ENCODE results near the gene ARHGAP29.

ARHGAP29 gene

GRCh38 chr1:94265906-94266305 is 28.5 kb upstream of the ARHGAP29 start:
- no peak for DNase-seq (ENCODE audit: extremely low read depth in 1 of 2, low read depth in 1 of 2)

GRCh38 chr1:94265011-94265422 is 27.6 kb upstream of the ARHGAP29 start:
- no peak for DNase-seq (ENCODE audit: extremely low read depth in 1 of 2, low read depth in 1 of 2)

- DNase-seq (ENCODE audit: extremely low read depth in 1 of 2, low read depth in 1 of 2), result no peak
Observed at GRCh38 chr1:94260635-94261387, 23.4 kb upstream of the ARHGAP29 start.

GRCh38 chr1:94259635-94260289 is 22.4 kb upstream of the ARHGAP29 start:
- no peak for DNase-seq (ENCODE audit: extremely low read depth in 1 of 2, low read depth in 1 of 2)

- no peak for DNase-seq (ENCODE audit: extremely low read depth in 1 of 2, low read depth in 1 of 2)
Observed at GRCh38 chr1:94258873-94259331, 21.5 kb upstream of the ARHGAP29 start.

- DNase-seq (ENCODE audit: extremely low read depth in 1 of 2, low read depth in 1 of 2), result no peak
Observed at GRCh38 chr1:94257444-94257843, 20.1 kb upstream of the ARHGAP29 start.

GRCh38 chr1:94255476-94255875 is 18.1 kb upstream of the ARHGAP29 start:
- no peak for DNase-seq (ENCODE audit: extremely low read depth in 1 of 2, low read depth in 1 of 2)

GRCh38 chr1:94254073-94254810 is 16.9 kb upstream of the ARHGAP29 start:
- no peak for DNase-seq (ENCODE audit: extremely low read depth in 1 of 2, low read depth in 1 of 2)

- DNase-seq (ENCODE audit: extremely low read depth in 1 of 2, low read depth in 1 of 2), result no peak
Observed at GRCh38 chr1:94253456-94254017, 16.2 kb upstream of the ARHGAP29 start.

- no peak for DNase-seq (ENCODE audit: extremely low read depth in 1 of 2, low read depth in 1 of 2)
Observed at GRCh38 chr1:94250341-94250740, 13.0 kb upstream of the ARHGAP29 start.

GRCh38 chr1:94248956-94249688 is 11.7 kb upstream of the ARHGAP29 start:
- DNase-seq (ENCODE audit: extremely low read depth in 1 of 2, low read depth in 1 of 2), result no peak

GRCh38 chr1:94247138-94248094 is 10.0 kb upstream of the ARHGAP29 start:
- no peak for DNase-seq (ENCODE audit: extremely low read depth in 1 of 2, low read depth in 1 of 2)

- DNase-seq (ENCODE audit: extremely low read depth in 1 of 2, low read depth in 1 of 2), result no peak
Observed at GRCh38 chr1:94246692-94247137, 9.3 kb upstream of the ARHGAP29 start.

GRCh38 chr1:94245747-94246438 is 8.5 kb upstream of the ARHGAP29 start:
- no peak for DNase-seq (ENCODE audit: extremely low read depth in 1 of 2, low read depth in 1 of 2)

- no peak for DNase-seq (ENCODE audit: extremely low read depth in 1 of 2, low read depth in 1 of 2)
Observed at GRCh38 chr1:94244816-94245215, 7.4 kb upstream of the ARHGAP29 start.

GRCh38 chr1:94243665-94244064 is 6.3 kb upstream of the ARHGAP29 start:
- no peak for DNase-seq (ENCODE audit: extremely low read depth in 1 of 2, low read depth in 1 of 2)

- no peak for DNase-seq (ENCODE audit: extremely low read depth in 1 of 2, low read depth in 1 of 2)
Observed at GRCh38 chr1:94240822-94241221, 3.4 kb upstream of the ARHGAP29 start.

GRCh38 chr1:94239796-94240195 is 2.4 kb upstream of the ARHGAP29 start:
- DNase-seq (ENCODE audit: extremely low read depth in 1 of 2, low read depth in 1 of 2), result no peak

GRCh38 chr1:94239051-94239450 is 1.7 kb upstream of the ARHGAP29 start:
- DNase-seq (ENCODE audit: extremely low read depth in 1 of 2, low read depth in 1 of 2), result no peak

Measured in stimulated activated CD8-positive, alpha-beta memory T cell treated with anti-CD3 and anti-CD28 coated beads, Interleukin-7, amount 100 ng/mL, for 48 hours (primary cell).